ENCODE results near the gene MAP3K8. TPM values are rescaled to one million over a fixed set of nuclear protein-coding genes. Genes with fewer than 3 reads are reported as not detected.

Gene MAP3K8
- polyA plus RNA-seq, 1 experiment = 13.7 TPM

GRCh38 chr10:30459283-30459682 is 25.3 kb downstream of the MAP3K8 start:
- H3K27me3 ChIP-seq (ENCODE audit: control insufficient read depth, insufficient read depth, low read length) = no peaks in the 10 kb centered on the region
- CTCF ChIA-PET = interaction anchor here (0.6 kb wide), 1 partner anchor 186 kb away, joined by 4 read pairs; no protein-coding TSS in a partner anchor
- no peak overlapping the region for H3K4me3 ChIP-seq (ENCODE audit: low read depth, low read length)
- POLR2A ChIA-PET = no interaction called here
- TF ChIP-seq CTCF (IDR thresholded peaks at IDR 0.05; ENCODE audit: insufficient read depth, low read depth, low read length) = no peak
- H3K36me3 ChIP-seq (ENCODE audit: control insufficient read depth, insufficient read depth, low read length) = peaks cover 25% of the 10 kb centered on the region
- no peak for DNase-seq (ENCODE audit: low read depth)

GRCh38 chr10:30460121-30460520 is 26.1 kb downstream of the MAP3K8 start:
- Histone ChIP-seq H3K4me3 (ENCODE audit: low read depth, low read length) (no peak overlapping the region), H3K36me3 (ENCODE audit: control insufficient read depth, insufficient read depth, low read length) (peaks cover 25% of the 10 kb centered on the region), H3K27me3 (ENCODE audit: control insufficient read depth, insufficient read depth, low read length) (no peaks in the 10 kb centered on the region)
- POLR2A ChIA-PET = no interaction called here
- TF ChIP-seq CTCF (IDR thresholded peaks at IDR 0.05; ENCODE audit: insufficient read depth, low read depth, low read length) = no peak
- no peak for DNase-seq (ENCODE audit: low read depth)
- CTCF ChIA-PET = no interaction called here

- TF ChIP-seq CTCF (IDR thresholded peaks at IDR 0.05; ENCODE audit: insufficient read depth, low read depth, low read length) = no peak
- DNase-seq (ENCODE audit: low read depth) = no peak
- peaks cover 24% of the 10 kb centered on the region for H3K36me3 ChIP-seq (ENCODE audit: control insufficient read depth, insufficient read depth, low read length)
- peaks cover 2% of the 10 kb centered on the region; the same call in 1 of the 2 replicates for H3K27me3 ChIP-seq (ENCODE audit: control insufficient read depth, insufficient read depth, low read length)
- no peak overlapping the region for H3K4me3 ChIP-seq (ENCODE audit: low read depth, low read length)
- POLR2A ChIA-PET = no interaction called here
- CTCF ChIA-PET = interaction anchor here (0.9 to 1.5 kb wide), 3 partner anchors 10 to 70 kb away, joined by 3 to 5 read pairs (median 4); no protein-coding TSS in a partner anchor
Measured at GRCh38 chr10:30462513-30462912, 28.5 kb downstream of the MAP3K8 start.

GRCh38 chr10:30463944-30464451 is 30.0 kb downstream of the MAP3K8 start:
- DNase-seq (ENCODE audit: low read depth) = no peak
- ChIA-PET CTCF (interaction anchor here (1.5 kb wide), 1 partner anchor 22 kb away, joined by 3 read pairs; no protein-coding TSS in a partner anchor), POLR2A (interaction anchor here (0.6 kb wide), 1 partner anchor 46 kb away, joined by 3 read pairs; no protein-coding TSS in a partner anchor)
- peaks cover 14% of the 10 kb centered on the region for H3K36me3 ChIP-seq (ENCODE audit: control insufficient read depth, insufficient read depth, low read length)
- H3K27me3 ChIP-seq (ENCODE audit: control insufficient read depth, insufficient read depth, low read length) = peaks cover 6% of the 10 kb centered on the region; the same call in 1 of the 2 replicates
- no peak for TF ChIP-seq CTCF (IDR thresholded peaks at IDR 0.05; ENCODE audit: insufficient read depth, low read depth, low read length)
- no peak overlapping the region for H3K4me3 ChIP-seq (ENCODE audit: low read depth, low read length)

- TF ChIP-seq CTCF (IDR thresholded peaks at IDR 0.05; ENCODE audit: insufficient read depth, low read depth, low read length) = no peak
- no peak for DNase-seq (ENCODE audit: low read depth)
- POLR2A ChIA-PET = interaction anchor here (0.6 kb wide), 1 partner anchor 45 kb away, joined by 3 read pairs; no protein-coding TSS in a partner anchor
- Histone ChIP-seq H3K4me3 (ENCODE audit: low read depth, low read length) (no peak overlapping the region), H3K27me3 (ENCODE audit: control insufficient read depth, insufficient read depth, low read length) (peaks cover 6% of the 10 kb centered on the region; the same call in 1 of the 2 replicates), H3K36me3 (ENCODE audit: control insufficient read depth, insufficient read depth, low read length) (peaks cover 10% of the 10 kb centered on the region)
- CTCF ChIA-PET = no interaction called here
Measured at GRCh38 chr10:30464675-30465074, 30.7 kb downstream of the MAP3K8 start.

Measured in BJ (cell line).